K562 (cell line): ENCODE results near the gene NCF2.

ENCODE experiments used
- CBFA2T3 ChIP-seq: fragments of 450-650 bp; IDR thresholded peaks from 2 replicates; pipeline ENCODE4 v1.6.1; 2017
- CTCF ChIP-seq, 3 experiments: IDR thresholded peaks in 2 of 3; conservative IDR thresholded peaks in 1 of 3; 2 replicates each; pipeline ENCODE4 v1.5.1; 2011 to 2012; ENCODE audit warnings: low read length in 3 of 3, mild to moderate bottlenecking in 3 of 3, control low read depth in 2 of 3, improper control_type of control experiment in 1 of 3, inconsistent platforms in 1 of 3, low read depth in 1 of 3, mixed read lengths in 1 of 3, moderate library complexity in 1 of 3; ENCODE audit not compliant: insufficient read depth in 2 of 3
- E2F1 ChIP-seq: sonication (generic); formaldehyde crosslinking; IDR thresholded peaks from 2 replicates; pipeline ENCODE4 v1.8.1; 2023; ENCODE audit warnings: mild to moderate bottlenecking, missing genetic modification reagents, moderate library complexity
- GABPA ChIP-seq: fragments of 200-800 bp; sonication (Bioruptor generic); conservative IDR thresholded peaks from 2 replicates; pipeline ENCODE4 v1.6.1; 2016; ENCODE audit warnings: low read depth, missing genetic modification characterization, missing compliant biosample characterization
- HMGXB4 ChIP-seq: sonication (generic); formaldehyde crosslinking; IDR thresholded peaks from 2 replicates; pipeline ENCODE4 v1.8.1; 2023; ENCODE audit warnings: mild to moderate bottlenecking, missing genetic modification reagents
- POLR2A ChIP-seq: fragments of 450-650 bp; conservative IDR thresholded peaks from 2 replicates; pipeline ENCODE4 v1.6.1; 2016
- POLR2AphosphoS5 ChIP-seq: IDR thresholded peaks from 2 replicates; pipeline ENCODE4 v1.6.1; 2011; ENCODE audit warnings: mild to moderate bottlenecking, low read depth, low read length, moderate library complexity; ENCODE audit not compliant: control insufficient read depth, insufficient read depth
- SIN3B ChIP-seq: fragments of 450-650 bp; IDR thresholded peaks from 2 replicates; pipeline ENCODE4 v1.6.1; 2017; ENCODE audit warnings: low read depth, mild to moderate bottlenecking, moderate library complexity
- SIX5 ChIP-seq, 2 experiments: IDR thresholded peaks; 2 replicates each; pipeline ENCODE4 v1.6.1; 2011; ENCODE audit warnings: low read length in 2 of 2, borderline replicate concordance in 1 of 2, low read depth in 1 of 2, mild to moderate bottlenecking in 1 of 2, moderate library complexity in 1 of 2; ENCODE audit not compliant: insufficient read depth in 1 of 2
- SMAD1 ChIP-seq: fragments of 150-350 bp; IDR thresholded peaks from 2 replicates; pipeline ENCODE4 v1.6.1; 2014; ENCODE audit warnings: low read length, low read depth; ENCODE audit not compliant: partially characterized antibody
- SRF ChIP-seq, 2 experiments: fragments of 250-450, 450-650 bp in 1 of 2; sonication (Bioruptor Pico) in 1 of 2; sonication (generic) in 1 of 2; formaldehyde crosslinking; IDR thresholded peaks; 2 replicates each; pipeline versions ENCODE4 v1.5.0 to v1.5.1; 2020 to 2022; ENCODE audit warnings: mild to moderate bottlenecking in 1 of 2, missing genetic modification reagents in 1 of 2
- SUPT5H ChIP-seq: fragments of 450-650 bp; IDR thresholded peaks from 2 replicates; pipeline ENCODE4 v1.6.1; 2016
- USF2 ChIP-seq: sonication (generic); formaldehyde crosslinking; IDR thresholded peaks from 2 replicates; pipeline ENCODE4 v1.5.0; 2020; ENCODE audit warnings: missing genetic modification reagents
- ZNF133 ChIP-seq: fragments of 250-450 bp; sonication (Bioruptor Pico); IDR thresholded peaks from 2 replicates; pipeline ENCODE4 v1.4.0; 2020; ENCODE audit warnings: mild to moderate bottlenecking

- TF ChIP-seq SIN3B (no peak), SUPT5H (no peak), CTCF (IDR thresholded peaks at IDR 0.05 in 2 of 3, conservative IDR thresholded peaks at IDR 0.05 in 1 of 3; ENCODE audit: insufficient read depth in 2 of 3, low read depth in 1 of 3, low read length in 3 of 3) (no peak), CBFA2T3 (no peak), USF2 (no peak), HMGXB4 (no peak), SMAD1 (no peak), SRF (CRISPR knock-in tag; IDR thresholded peaks at IDR 0.05) (no peak), SIX5 (IDR thresholded peaks at IDR 0.05; ENCODE audit: borderline replicate concordance in 1 of 2, insufficient read depth in 1 of 2, low read depth in 1 of 2, low read length in 2 of 2) (no peak), POLR2A (no peak), GABPA (tag) (no peak), POLR2AphosphoS5 (no peak), E2F1 (CRISPR knock-in tag) (no peak), ZNF133 (no peak)
These were observed 76.0 kb downstream of the NCF2 start for GRCh38 chr1:183514235-183514634.
